Measurements from ENCODE around the gene NBPF26.
"Not testable (repeated sequence)": the region's sequence is repeated elsewhere in the genome, so short reads cannot be mapped to it uniquely, and the experiment has no call there.

DNA sequence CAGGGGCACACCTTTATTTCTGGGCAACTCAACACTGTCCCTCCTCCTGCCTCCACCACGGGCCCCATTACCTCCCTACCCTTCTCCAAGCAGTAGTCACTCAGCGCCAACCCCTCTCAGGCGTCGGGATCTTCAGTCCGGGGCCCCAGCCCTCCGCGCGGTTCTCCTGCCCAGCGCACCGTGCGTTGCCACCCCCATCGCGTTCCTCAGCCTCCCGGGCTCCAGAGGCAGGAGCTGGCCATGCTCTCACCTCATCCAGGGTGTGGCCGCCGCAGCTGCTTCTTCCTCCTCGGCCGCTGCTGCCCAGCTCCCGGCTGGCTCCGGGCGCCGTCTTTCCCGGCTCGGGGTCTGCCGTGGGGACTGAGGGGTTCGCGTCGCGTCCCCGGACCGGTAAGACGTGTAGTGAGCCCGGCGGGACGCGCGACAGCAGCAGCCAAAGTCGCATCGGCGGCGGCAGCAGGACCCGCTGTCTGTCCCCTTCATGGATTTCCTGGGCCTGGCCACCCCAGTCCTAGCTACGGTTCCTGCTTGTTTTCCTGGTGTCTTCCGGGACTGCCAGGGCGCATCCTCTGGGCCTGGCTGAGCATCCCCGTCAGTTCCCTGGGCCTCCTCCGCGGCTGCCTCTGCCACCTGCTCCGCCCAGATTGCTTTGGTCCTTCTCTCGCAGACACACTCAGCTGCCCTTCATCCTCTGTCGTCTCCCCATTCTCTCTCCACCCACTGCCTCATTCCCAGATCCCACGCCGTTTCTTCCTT is 22.8 kb upstream of the NBPF26 start:
- TF ChIP-seq, protein P1, sequence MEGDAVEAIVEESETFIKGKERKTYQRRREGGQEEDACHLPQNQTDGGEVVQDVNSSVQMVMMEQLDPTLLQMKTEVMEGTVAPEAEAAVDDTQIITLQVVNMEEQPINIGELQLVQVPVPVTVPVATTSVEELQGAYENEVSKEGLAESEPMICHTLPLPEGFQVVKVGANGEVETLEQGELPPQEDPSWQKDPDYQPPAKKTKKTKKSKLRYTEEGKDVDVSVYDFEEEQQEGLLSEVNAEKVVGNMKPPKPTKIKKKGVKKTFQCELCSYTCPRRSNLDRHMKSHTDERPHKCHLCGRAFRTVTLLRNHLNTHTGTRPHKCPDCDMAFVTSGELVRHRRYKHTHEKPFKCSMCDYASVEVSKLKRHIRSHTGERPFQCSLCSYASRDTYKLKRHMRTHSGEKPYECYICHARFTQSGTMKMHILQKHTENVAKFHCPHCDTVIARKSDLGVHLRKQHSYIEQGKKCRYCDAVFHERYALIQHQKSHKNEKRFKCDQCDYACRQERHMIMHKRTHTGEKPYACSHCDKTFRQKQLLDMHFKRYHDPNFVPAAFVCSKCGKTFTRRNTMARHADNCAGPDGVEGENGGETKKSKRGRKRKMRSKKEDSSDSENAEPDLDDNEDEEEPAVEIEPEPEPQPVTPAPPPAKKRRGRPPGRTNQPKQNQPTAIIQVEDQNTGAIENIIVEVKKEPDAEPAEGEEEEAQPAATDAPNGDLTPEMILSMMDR (IDR thresholded peaks at IDR 0.05; ENCODE audit: low read depth, low read length) = not testable (repeated sequence)
- TF ChIP-seq EZH2phosphoT487 (IDR thresholded peaks at IDR 0.05; ENCODE audit: low read depth) = not testable (repeated sequence)
